Gastrocnemius medialis (tissue), 4 donors: ENCODE measurements around the gene PCSK5.

Experiments
- CTCF ChIP-seq, 5 experiments: fragments of 450-650 bp in 3 of 5; fragments of 200-600 bp in 2 of 5; sonication (generic) in 2 of 5; IDR thresholded peaks in 4 of 5; conservative IDR thresholded peaks in 1 of 5; 1 replicate in 4 of 5; 2 replicates in 1 of 5; pipeline ENCODE4 v1.5.1; 2016 to 2019; ENCODE audit warnings: antibody characterized with exemption in 5 of 5, mild to moderate bottlenecking in 3 of 5, moderate library complexity in 3 of 5
- POLR2A ChIP-seq, 2 donors: fragments of 450-650 bp; IDR thresholded peaks; one replicate each; pipeline ENCODE4 v1.6.1; 2017; ENCODE audit warnings: antibody characterized with exemption in 2 of 2, mild to moderate bottlenecking in 2 of 2, moderate library complexity in 2 of 2

GRCh38 chr9:76032797-76033373, 142.4 kb downstream of the PCSK5 start:
- no peak for TF ChIP-seq CTCF (IDR thresholded peaks at IDR 0.05 in 4 of 5, conservative IDR thresholded peaks at IDR 0.05 in 1 of 5)
- no peak for TF ChIP-seq POLR2A (IDR thresholded peaks at IDR 0.05)
